GM23338 (cell line): ENCODE measurements around the gene ZNF784. TPM values are rescaled to one million over a fixed set of nuclear protein-coding genes. Genes with fewer than 3 reads are reported as not detected.
A peak's percentile ranks its signal among the peaks of the same experiment; 100 is the strongest.

Experiments used
- ATAC-seq: fragments of 200-7000 bp; cut with Tn5 transposase; 3 replicates; pipeline ENCODE4 v1.9.1; 2020
- DNase-seq: peaks from one replicate; pipeline ENCODE4 v3.0.0-alpha.2; 2015; ENCODE audit warnings: low spot score
- H2AFZ ChIP-seq: fragments of 200-600 bp; sonication (generic); 2 replicates; pipeline ENCODE4 v1.8.0; 2016; ENCODE audit warnings: antibody characterized with exemption, mild to moderate bottlenecking, moderate library complexity
- H3F3A ChIP-seq: fragments of 200-600 bp; sonication (generic); replicated peaks from 2 replicates; pipeline ENCODE4 v1.8.0; 2017; ENCODE audit warnings: antibody characterized with exemption, mixed run types, low read depth
- H3K27ac ChIP-seq: fragments of 200-600 bp; sonication (generic); 2 replicates; pipeline ENCODE4 v1.6.1; 2016; ENCODE audit warnings: low read depth
- H3K27me3 ChIP-seq: fragments of 200-600 bp; sonication (generic); 2 replicates; pipeline ENCODE4 v1.8.0; 2016; ENCODE audit warnings: mild to moderate bottlenecking, mixed run types, moderate library complexity; ENCODE audit not compliant: insufficient read depth
- H3K36me3 ChIP-seq: fragments of 200-600 bp; sonication (generic); 2 replicates; pipeline ENCODE4 v1.8.0; 2016; ENCODE audit warnings: mild to moderate bottlenecking; ENCODE audit not compliant: insufficient read depth
- H3K4me1 ChIP-seq: fragments of 200-600 bp; sonication (generic); 2 replicates; pipeline ENCODE4 v1.8.0; 2016; ENCODE audit warnings: mild to moderate bottlenecking, moderate library complexity; ENCODE audit not compliant: insufficient read depth
- H3K4me2 ChIP-seq: fragments of 200-600 bp; sonication (generic); 2 replicates; pipeline ENCODE4 v1.7.1; 2017; ENCODE audit warnings: mixed run types
- H3K4me3 ChIP-seq: fragments of 200-600 bp; sonication (generic); 2 replicates; pipeline ENCODE4 v1.6.1; 2016; ENCODE audit warnings: mixed run types
- H3K79me2 ChIP-seq: fragments of 200-600 bp; sonication (generic); replicated peaks from 2 replicates; pipeline ENCODE4 v1.8.0; 2017; ENCODE audit warnings: mild to moderate bottlenecking; ENCODE audit not compliant: insufficient read depth
- H3K9me2 ChIP-seq: fragments of 200-600 bp; sonication (generic); 2 replicates; pipeline ENCODE4 v1.8.0; 2017; ENCODE audit not compliant: insufficient read depth
- H4K20me1 ChIP-seq: fragments of 200-600 bp; sonication (generic); replicated peaks from 2 replicates; pipeline ENCODE4 v1.8.0; 2017; ENCODE audit warnings: mild to moderate bottlenecking; ENCODE audit not compliant: insufficient read depth
- H3K27ac Mint-ChIP-seq: 2 replicates; pipeline ENCODE4 v1.8.0; 2020; ENCODE audit warnings: inconsistent platforms, mild to moderate bottlenecking, moderate library complexity, mixed read lengths
- H3K27me3 Mint-ChIP-seq: 3 replicates; pipeline ENCODE4 v1.8.0; 2022; ENCODE audit warnings: low read depth, mild to moderate bottlenecking, moderate library complexity, mixed read lengths, inconsistent platforms; ENCODE audit not compliant: insufficient read depth, poor library complexity
- H3K36me3 Mint-ChIP-seq: 3 replicates; pipeline ENCODE4 v1.8.0; 2021; ENCODE audit warnings: low read depth, mild to moderate bottlenecking, inconsistent platforms, moderate library complexity, mixed read lengths
- H3K4me1 Mint-ChIP-seq: 3 replicates; pipeline ENCODE4 v1.8.0; 2020; ENCODE audit warnings: mild to moderate bottlenecking, inconsistent platforms, mixed read lengths
- H3K4me3 Mint-ChIP-seq: 3 replicates; pipeline ENCODE4 v1.8.0; 2021; ENCODE audit warnings: moderate library complexity, mild to moderate bottlenecking, inconsistent platforms, mixed read lengths
- H3K9me3 Mint-ChIP-seq: 3 replicates; pipeline ENCODE4 v1.8.0; 2020; ENCODE audit warnings: moderate library complexity, mild to moderate bottlenecking, inconsistent platforms, mixed read lengths
- EZH2phosphoT487 ChIP-seq: fragments of 200-600 bp; sonication (generic); IDR thresholded peaks from one replicate; pipeline ENCODE4 v1.8.1; 2018; ENCODE audit warnings: antibody characterized with exemption; ENCODE audit not compliant: unreplicated experiment
- polyA plus RNA-seq: library from polyadenylated mRNA; unstranded; fragments of >200 nt; fragmentation: Nextera tagmentation; extraction: Ambion mirVana; gene quantifications from 2 replicates; pipeline ENCODE4 v1.2.1, GENCODE V29; 2016
- total RNA-seq: library from RNA; depleted of rRNA; stranded (reverse); fragments of >200 nt; shearing (Covaris generic); gene quantifications from 2 replicates; pipeline ENCODE4 v1.2.3, GENCODE V29; 2014
- TF ChIP-seq, protein P1 (sequence below): fragments of 250-450 bp; sonication (Bioruptor Pico); IDR thresholded peaks from 2 replicates; pipeline ENCODE4 v1.5.0; 2020; ENCODE audit warnings: mild to moderate bottlenecking, moderate library complexity
- TF ChIP-seq, protein P2 (sequence below): IDR thresholded peaks from one replicate; pipeline ENCODE4 v1.6.1; 2018; ENCODE audit warnings: antibody characterized with exemption; ENCODE audit not compliant: unreplicated experiment

Gene ZNF784
- total and polyA plus RNA-seq, 2 experiments from 2014 or later, result 1.5 to 6.7 TPM

DNA sequence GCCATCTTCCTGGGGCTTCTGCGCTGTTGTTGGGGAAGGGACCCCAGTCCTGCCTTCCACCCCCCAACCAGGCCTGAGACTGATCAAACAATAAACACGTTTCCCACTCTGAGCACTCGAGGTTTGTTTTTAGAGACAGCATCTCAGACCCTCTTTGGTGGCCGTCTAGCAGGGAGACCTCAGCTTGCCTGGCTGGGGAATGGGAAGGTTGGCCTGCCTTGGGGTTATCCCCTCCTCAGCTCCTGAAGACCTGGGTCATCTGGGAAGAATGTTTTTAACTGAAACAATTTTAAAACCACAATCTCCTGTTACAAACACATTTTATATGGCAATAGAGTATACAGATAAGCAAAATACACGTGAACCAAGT lies 21.1 kb upstream of the ZNF784 start (continued):
- TF ChIP-seq, protein P1, sequence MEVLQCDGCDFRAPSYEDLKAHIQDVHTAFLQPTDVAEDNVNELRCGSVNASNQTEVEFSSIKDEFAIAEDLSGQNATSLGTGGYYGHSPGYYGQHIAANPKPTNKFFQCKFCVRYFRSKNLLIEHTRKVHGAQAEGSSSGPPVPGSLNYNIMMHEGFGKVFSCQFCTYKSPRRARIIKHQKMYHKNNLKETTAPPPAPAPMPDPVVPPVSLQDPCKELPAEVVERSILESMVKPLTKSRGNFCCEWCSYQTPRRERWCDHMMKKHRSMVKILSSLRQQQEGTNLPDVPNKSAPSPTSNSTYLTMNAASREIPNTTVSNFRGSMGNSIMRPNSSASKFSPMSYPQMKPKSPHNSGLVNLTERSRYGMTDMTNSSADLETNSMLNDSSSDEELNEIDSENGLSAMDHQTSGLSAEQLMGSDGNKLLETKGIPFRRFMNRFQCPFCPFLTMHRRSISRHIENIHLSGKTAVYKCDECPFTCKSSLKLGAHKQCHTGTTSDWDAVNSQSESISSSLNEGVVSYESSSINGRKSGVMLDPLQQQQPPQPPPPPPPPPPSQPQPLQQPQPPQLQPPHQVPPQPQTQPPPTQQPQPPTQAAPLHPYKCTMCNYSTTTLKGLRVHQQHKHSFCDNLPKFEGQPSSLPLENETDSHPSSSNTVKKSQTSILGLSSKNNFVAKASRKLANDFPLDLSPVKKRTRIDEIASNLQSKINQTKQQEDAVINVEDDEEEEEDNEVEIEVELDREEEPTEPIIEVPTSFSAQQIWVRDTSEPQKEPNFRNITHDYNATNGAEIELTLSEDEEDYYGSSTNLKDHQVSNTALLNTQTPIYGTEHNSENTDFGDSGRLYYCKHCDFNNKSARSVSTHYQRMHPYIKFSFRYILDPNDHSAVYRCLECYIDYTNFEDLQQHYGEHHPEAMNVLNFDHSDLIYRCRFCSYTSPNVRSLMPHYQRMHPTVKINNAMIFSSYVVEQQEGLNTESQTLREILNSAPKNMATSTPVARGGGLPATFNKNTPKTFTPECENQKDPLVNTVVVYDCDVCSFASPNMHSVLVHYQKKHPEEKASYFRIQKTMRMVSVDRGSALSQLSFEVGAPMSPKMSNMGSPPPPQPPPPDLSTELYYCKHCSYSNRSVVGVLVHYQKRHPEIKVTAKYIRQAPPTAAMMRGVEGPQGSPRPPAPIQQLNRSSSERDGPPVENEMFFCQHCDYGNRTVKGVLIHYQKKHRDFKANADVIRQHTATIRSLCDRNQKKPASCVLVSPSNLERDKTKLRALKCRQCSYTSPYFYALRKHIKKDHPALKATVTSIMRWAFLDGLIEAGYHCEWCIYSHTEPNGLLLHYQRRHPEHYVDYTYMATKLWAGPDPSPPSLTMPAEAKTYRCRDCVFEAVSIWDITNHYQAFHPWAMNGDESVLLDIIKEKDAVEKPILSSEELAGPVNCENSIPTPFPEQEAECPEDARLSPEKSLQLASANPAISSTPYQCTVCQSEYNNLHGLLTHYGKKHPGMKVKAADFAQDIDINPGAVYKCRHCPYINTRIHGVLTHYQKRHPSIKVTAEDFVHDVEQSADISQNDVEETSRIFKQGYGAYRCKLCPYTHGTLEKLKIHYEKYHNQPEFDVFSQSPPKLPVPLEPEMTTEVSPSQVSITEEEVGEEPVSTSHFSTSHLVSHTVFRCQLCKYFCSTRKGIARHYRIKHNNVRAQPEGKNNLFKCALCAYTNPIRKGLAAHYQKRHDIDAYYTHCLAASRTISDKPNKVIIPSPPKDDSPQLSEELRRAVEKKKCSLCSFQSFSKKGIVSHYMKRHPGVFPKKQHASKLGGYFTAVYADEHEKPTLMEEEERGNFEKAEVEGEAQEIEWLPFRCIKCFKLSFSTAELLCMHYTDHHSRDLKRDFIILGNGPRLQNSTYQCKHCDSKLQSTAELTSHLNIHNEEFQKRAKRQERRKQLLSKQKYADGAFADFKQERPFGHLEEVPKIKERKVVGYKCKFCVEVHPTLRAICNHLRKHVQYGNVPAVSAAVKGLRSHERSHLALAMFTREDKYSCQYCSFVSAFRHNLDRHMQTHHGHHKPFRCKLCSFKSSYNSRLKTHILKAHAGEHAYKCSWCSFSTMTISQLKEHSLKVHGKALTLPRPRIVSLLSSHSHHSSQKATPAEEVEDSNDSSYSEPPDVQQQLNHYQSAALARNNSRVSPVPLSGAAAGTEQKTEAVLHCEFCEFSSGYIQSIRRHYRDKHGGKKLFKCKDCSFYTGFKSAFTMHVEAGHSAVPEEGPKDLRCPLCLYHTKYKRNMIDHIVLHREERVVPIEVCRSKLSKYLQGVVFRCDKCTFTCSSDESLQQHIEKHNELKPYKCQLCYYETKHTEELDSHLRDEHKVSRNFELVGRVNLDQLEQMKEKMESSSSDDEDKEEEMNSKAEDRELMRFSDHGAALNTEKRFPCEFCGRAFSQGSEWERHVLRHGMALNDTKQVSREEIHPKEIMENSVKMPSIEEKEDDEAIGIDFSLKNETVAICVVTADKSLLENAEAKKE (CRISPR knock-in tag), result no peak
- TF ChIP-seq EZH2phosphoT487, result no peak

DNA sequence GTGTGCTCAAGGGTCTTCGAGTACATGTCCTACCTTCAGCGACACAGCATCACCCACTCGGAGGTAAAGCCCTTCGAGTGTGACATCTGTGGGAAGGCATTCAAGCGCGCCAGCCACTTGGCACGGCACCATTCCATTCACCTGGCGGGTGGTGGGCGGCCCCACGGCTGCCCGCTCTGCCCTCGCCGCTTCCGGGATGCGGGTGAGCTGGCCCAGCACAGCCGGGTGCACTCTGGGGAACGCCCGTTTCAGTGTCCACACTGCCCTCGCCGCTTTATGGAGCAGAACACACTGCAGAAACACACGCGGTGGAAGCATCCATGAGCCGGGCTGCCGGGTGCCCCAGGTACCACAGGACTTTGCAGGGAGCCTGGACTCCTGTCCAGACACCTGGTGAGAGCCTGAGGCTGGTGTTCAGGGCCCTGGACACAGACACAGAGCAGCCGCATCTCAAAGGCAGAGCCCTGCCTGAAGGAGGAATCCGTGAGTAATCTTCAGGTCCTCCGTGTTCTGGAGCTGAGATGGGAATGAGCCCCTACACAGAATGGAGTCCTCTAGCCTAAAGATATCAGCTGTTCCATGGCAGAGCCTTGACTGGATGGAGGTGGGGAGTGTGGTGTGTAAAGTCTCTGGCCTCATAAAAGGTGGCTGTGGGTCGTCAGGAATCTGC lies 20.6 kb upstream of the ZNF784 start:
- DNase-seq (no peak), ATAC-seq (no peak)
- Mint-ChIP-seq H3K4me3 (peak overlapping the region; percentile 84), H3K9me3 (peaks cover 4% of the 10 kb centered on the region), H3K4me1 (peaks cover 28% of the 10 kb centered on the region), H3K27me3 (peaks cover 41% of the 10 kb centered on the region), H3K36me3 (peaks cover 40% of the 10 kb centered on the region), H3K27ac (no peak overlapping the region)
- Histone ChIP-seq H3K4me2 (peak overlapping the region; percentile 96), H3K79me2 (peaks cover 37% of the 10 kb centered on the region), H3K27ac (no peak overlapping the region), H3F3A (peaks cover 27% of the 10 kb centered on the region), H3K4me1 (no peaks in the 10 kb centered on the region; the same call in 1 of the 2 replicates), H3K27me3 (no peaks in the 10 kb centered on the region), H2AFZ (no peak overlapping the region), H3K36me3 (no peaks in the 10 kb centered on the region), H3K9me2 (no peaks in the 10 kb centered on the region), H3K4me3 (peak overlapping the region; percentile 89; the same call in 1 of the 2 replicates), H4K20me1 (no peaks in the 10 kb centered on the region)
- no peak for TF ChIP-seq EZH2phosphoT487
- TF ChIP-seq, protein P2, sequence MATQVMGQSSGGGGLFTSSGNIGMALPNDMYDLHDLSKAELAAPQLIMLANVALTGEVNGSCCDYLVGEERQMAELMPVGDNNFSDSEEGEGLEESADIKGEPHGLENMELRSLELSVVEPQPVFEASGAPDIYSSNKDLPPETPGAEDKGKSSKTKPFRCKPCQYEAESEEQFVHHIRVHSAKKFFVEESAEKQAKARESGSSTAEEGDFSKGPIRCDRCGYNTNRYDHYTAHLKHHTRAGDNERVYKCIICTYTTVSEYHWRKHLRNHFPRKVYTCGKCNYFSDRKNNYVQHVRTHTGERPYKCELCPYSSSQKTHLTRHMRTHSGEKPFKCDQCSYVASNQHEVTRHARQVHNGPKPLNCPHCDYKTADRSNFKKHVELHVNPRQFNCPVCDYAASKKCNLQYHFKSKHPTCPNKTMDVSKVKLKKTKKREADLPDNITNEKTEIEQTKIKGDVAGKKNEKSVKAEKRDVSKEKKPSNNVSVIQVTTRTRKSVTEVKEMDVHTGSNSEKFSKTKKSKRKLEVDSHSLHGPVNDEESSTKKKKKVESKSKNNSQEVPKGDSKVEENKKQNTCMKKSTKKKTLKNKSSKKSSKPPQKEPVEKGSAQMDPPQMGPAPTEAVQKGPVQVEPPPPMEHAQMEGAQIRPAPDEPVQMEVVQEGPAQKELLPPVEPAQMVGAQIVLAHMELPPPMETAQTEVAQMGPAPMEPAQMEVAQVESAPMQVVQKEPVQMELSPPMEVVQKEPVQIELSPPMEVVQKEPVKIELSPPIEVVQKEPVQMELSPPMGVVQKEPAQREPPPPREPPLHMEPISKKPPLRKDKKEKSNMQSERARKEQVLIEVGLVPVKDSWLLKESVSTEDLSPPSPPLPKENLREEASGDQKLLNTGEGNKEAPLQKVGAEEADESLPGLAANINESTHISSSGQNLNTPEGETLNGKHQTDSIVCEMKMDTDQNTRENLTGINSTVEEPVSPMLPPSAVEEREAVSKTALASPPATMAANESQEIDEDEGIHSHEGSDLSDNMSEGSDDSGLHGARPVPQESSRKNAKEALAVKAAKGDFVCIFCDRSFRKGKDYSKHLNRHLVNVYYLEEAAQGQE, result no peak
